ENCODE measurements around the gene PTCH1.

DNA sequence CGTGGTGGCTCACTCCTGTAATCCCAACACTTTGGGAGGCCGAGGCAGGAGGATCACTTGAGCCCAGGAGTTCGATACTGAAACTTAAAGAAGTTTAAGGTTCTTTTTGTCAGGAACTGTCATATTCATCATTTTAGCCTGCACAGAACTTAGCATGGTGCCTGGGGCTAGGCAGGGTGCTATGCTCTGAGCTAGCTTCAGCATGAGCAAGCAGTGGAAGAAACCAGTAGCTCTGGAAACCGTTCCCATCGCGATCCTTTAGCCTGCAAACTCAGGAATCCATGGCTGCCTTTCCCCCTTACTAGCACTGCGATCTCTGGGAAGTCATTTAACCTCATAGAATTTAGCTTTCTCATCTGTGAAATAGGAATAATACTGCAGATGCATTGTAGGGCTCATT, 80.4 kb downstream of the PTCH1 start:
- TF ChIP-seq, protein P1, sequence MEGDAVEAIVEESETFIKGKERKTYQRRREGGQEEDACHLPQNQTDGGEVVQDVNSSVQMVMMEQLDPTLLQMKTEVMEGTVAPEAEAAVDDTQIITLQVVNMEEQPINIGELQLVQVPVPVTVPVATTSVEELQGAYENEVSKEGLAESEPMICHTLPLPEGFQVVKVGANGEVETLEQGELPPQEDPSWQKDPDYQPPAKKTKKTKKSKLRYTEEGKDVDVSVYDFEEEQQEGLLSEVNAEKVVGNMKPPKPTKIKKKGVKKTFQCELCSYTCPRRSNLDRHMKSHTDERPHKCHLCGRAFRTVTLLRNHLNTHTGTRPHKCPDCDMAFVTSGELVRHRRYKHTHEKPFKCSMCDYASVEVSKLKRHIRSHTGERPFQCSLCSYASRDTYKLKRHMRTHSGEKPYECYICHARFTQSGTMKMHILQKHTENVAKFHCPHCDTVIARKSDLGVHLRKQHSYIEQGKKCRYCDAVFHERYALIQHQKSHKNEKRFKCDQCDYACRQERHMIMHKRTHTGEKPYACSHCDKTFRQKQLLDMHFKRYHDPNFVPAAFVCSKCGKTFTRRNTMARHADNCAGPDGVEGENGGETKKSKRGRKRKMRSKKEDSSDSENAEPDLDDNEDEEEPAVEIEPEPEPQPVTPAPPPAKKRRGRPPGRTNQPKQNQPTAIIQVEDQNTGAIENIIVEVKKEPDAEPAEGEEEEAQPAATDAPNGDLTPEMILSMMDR (IDR thresholded peaks at IDR 0.05) = no peak
- no peak for TF ChIP-seq POLR2AphosphoS5 (IDR thresholded peaks at IDR 0.05; ENCODE audit: low read depth, low read length)
- TF ChIP-seq SIN3A (IDR thresholded peaks at IDR 0.05; ENCODE audit: borderline replicate concordance, insufficient read depth, low read depth, low read length) = no peak

Measured in Panc1 (cell line).